ENCODE results near the gene PDHA1.

- TF ChIP-seq CTCF (IDR thresholded peaks at IDR 0.05 in 4 of 5, conservative IDR thresholded peaks at IDR 0.05 in 1 of 5): no peak
- TF ChIP-seq POLR2A (IDR thresholded peaks at IDR 0.05): no peak
Observed at GRCh38 chrX:19373351-19373891, 29.7 kb downstream of the PDHA1 start.
